Epithelial cell of proximal tubule (primary cell): ENCODE results near the gene ZNF266. TPM values are rescaled to one million over a fixed set of nuclear protein-coding genes. Genes with fewer than 3 reads are reported as not detected.
A peak's percentile ranks its signal among the peaks of the same experiment; 100 is the strongest.

Experiments
- DNase-seq: peaks from one replicate; pipeline ENCODE4 v3.0.0-alpha.2; 2011; ENCODE audit warnings: low read depth
- H3K4me3 ChIP-seq: 2 replicates; pipeline ENCODE4 v1.5.1; 2011; ENCODE audit warnings: low read depth, mild to moderate bottlenecking, low read length
- CTCF ChIP-seq: conservative IDR thresholded peaks from 2 replicates; pipeline ENCODE4 v1.5.1; 2012; ENCODE audit warnings: low read depth, mild to moderate bottlenecking, low read length
- total RNA-seq: library from RNA; depleted of rRNA; stranded (reverse); fragments of >200 nt; gene quantifications from 2 replicates; pipeline ENCODE4 v1.2.3, GENCODE V29; 2015

The ZNF266 gene
- total RNA-seq, 1 donor from 2014 or later = 9.1 TPM

DNA sequence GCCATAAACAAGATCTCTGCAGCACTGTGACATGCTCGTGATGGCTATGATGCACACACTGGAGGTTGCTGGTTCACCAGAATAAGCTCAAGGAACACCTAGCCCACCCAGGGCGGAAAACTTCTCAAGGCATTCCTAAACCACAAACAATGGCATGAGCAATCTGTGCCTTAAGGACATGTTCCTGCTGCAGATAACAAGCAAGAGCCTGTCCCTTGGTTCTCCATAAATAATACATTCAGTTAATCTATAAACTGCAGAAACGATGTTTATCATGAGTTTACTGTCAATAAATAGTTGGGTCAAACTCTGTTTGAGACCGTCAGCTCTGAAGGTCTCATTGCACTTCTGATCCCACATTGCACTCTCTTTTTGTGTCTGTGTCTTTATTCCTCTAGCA lies 18.6 kb upstream of the ZNF266 start:
- no peak for TF ChIP-seq CTCF
- no peak for DNase-seq
- H3K4me3 ChIP-seq = no peak overlapping the region

DNA sequence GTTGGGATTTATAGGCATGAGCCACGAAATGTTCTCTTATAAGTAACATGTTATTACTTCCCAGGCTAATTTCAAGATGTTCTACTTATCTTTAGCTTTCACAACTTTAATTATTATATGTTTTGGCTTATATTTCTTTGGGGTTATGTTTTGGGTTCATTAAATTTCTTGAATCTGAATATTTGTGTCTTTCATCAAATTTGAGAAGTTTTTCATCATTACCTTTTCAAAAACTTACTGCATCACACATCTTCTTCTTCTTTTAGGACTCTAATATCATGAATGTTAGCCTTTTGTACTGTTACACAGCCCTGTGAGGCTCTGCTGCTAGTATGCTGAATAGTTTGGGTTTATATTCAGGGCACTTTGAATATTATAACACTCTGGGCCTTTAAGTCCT lies 9.7 kb upstream of the ZNF266 start:
- DNase-seq = no peak
- H3K4me3 ChIP-seq = no peak overlapping the region
- TF ChIP-seq CTCF = no peak

DNA sequence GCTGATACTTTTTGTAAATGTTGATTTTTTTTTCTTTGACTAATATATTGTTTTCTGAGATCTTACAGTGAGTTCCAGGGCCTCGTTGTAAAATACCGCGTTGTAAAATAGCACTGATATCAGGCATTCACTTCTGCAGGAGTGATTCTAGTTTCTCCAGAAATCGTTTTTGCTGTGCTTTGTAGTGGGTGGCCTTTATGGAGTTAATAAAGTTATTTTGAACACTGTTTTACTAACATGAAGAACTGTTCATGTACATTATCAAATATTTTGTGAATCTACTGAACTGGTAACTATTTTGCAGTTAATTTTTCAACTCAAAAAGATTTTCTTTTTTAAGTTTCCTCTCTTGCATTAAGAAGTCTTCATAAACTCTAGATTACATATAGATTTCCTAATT lies 985 bp upstream of the ZNF266 start:
- no peak for TF ChIP-seq CTCF
- H3K4me3 ChIP-seq = peak overlapping the region; percentile 79
- no peak for DNase-seq

DNA sequence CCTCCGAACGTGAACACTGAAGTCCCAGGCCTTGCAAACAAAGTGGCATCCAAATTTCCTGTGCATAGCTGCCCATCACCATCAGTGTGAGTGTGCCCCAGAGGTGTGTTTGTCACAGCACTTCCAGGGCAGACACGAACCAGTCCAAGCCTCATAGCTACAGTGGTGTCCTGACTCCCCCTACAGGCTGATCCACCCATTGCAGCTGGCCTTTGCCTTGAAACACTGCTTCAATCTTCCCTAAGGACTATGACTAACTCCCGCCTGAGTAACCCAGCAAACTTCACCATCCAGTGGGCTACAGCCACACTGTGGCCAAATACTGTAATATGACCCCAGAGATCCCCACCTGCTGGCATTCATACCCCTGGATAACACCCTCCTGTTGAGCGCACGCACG lies 3.9 kb downstream of the ZNF266 start:
- no peak for DNase-seq
- TF ChIP-seq CTCF = peak; percentile 29

DNA sequence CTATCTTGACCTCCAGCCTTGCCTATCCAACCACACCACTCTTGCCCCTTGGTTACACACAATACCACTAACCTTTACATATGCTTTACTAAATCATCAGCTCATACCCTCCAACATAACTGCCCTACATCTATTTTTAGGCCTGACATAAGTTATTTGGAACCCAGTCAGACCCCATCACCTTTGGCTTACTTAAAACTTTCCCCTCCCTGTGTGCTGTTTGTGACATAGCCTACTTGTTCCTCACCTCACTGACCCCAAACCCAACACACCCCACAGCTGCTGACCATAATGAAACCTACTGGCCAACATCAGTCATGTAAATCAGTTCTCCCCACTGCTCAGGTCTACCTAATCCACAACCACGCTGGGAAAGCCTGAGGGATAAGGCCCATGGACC lies 4.9 kb downstream of the ZNF266 start:
- H3K4me3 ChIP-seq = no peak overlapping the region
- TF ChIP-seq CTCF = no peak
- no peak for DNase-seq

More for the DNA sequence above, 3.9 kb downstream of the ZNF266 start:
- H3K4me3 ChIP-seq = no peak overlapping the region

GRCh38 chr19:9427941-9428340 lies 7.4 kb downstream of the ZNF266 start:
- no peak for DNase-seq
- H3K4me3 ChIP-seq = no peak overlapping the region
- no peak for TF ChIP-seq CTCF

GRCh38 chr19:9413240-9413954 lies 22.0 kb downstream of the ZNF266 start:
- DNase-seq = no peak
- H3K4me3 ChIP-seq = no peak overlapping the region

More at GRCh38 chr19:9413240-9413954, 22.0 kb downstream of the ZNF266 start:
- TF ChIP-seq CTCF = no peak
